Sigmoid colon (tissue), 4 donors: ENCODE data around the gene MTA1.

Source experiments
- CTCF ChIP-seq, 4 experiments: fragments of 450-650 bp in 3 of 4; fragments of 200-600 bp in 1 of 4; IDR thresholded peaks; one replicate each; pipeline ENCODE4 v1.5.1; 2016 to 2019; ENCODE audit warnings: antibody characterized with exemption in 4 of 4, mild to moderate bottlenecking in 3 of 4, moderate library complexity in 2 of 4
- POLR2AphosphoS5 ChIP-seq, 4 donors: sonication (generic); formaldehyde crosslinking; IDR thresholded peaks; one replicate each; pipeline ENCODE4 v1.6.1; 2017; ENCODE audit warnings: antibody characterized with exemption in 4 of 4

- no peak for TF ChIP-seq CTCF (IDR thresholded peaks at IDR 0.05)
- no peak for TF ChIP-seq POLR2AphosphoS5 (IDR thresholded peaks at IDR 0.05)
These were observed 76.6 kb downstream of the MTA1 start for GRCh38 chr14:105495990-105496830.
